ENCODE data around the gene SAYSD1.

Gene SAYSD1

GRCh38 chr6:39118921-39119320 lies 3.9 kb upstream of the SAYSD1 start:
- no peaks in the 10 kb centered on the region for H3K79me2 ChIP-seq (ENCODE audit: low read length)
- peaks cover 9% of the 10 kb centered on the region for H3K4me1 ChIP-seq (ENCODE audit: low read length)
- H3K27me3 ChIP-seq (ENCODE audit: low read depth, low read length) = peaks cover 15% of the 10 kb centered on the region
- H3K36me3 ChIP-seq (replicated peaks; ENCODE audit: low read depth, low read length) = no peaks in the 10 kb centered on the region
- H3K9me3 ChIP-seq (ENCODE audit: insufficient read depth, low read length) = no peaks in the 10 kb centered on the region
- no peak overlapping the region for H2AFZ ChIP-seq (ENCODE audit: low read depth, low read length)
- H4K20me1 ChIP-seq (ENCODE audit: insufficient read depth, low read length) = no peaks in the 10 kb centered on the region
- TF ChIP-seq CTCF (IDR thresholded peaks at IDR 0.05; ENCODE audit: low read depth, low read length) = no peak
- H3K4me2 ChIP-seq (ENCODE audit: low read length) = no peak overlapping the region
- no peak overlapping the region for H3K4me3 ChIP-seq (ENCODE audit: low read length)
- no peak overlapping the region for H3K9ac ChIP-seq (ENCODE audit: low read length)
- H3K27ac ChIP-seq (ENCODE audit: low read length) = no peak overlapping the region

DNA sequence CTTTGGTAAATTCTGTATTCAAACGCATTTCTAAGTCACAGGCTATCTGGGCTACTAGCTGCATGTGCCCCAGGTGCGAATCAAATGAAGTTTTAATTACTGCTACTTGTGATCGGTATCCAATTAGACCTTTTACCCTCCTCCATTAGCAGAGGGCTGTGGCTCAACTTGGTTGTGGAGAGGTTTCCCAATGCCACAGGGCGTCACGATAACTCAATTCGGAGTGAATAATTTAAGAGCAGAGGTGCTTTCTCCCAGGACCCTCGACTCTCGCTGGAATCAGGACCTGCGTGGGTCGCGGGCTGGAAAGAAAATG lies 640 bp downstream of the SAYSD1 start:
- peak overlapping the region; percentile 73 for H3K27ac ChIP-seq (ENCODE audit: low read length)
- H3K27me3 ChIP-seq (ENCODE audit: low read depth, low read length) = 0 out of 2 replicates have a peak, but pooled peaks cover 2% of the 10 kb centered on the region
- H2AFZ ChIP-seq (ENCODE audit: low read depth, low read length) = peak overlapping the region; percentile 68
- H3K4me3 ChIP-seq (ENCODE audit: low read length) = peak overlapping the region; percentile 82
- H3K9ac ChIP-seq (ENCODE audit: low read length) = peak overlapping the region; percentile 82
- no peaks in the 10 kb centered on the region for H4K20me1 ChIP-seq (ENCODE audit: insufficient read depth, low read length)
- peaks cover 9% of the 10 kb centered on the region for H3K36me3 ChIP-seq (replicated peaks; ENCODE audit: low read depth, low read length)
- TF ChIP-seq EZH2phosphoT487 (IDR thresholded peaks at IDR 0.05; ENCODE audit: low read depth) (no peak), CTCF (IDR thresholded peaks at IDR 0.05; ENCODE audit: low read depth, low read length) (no peak)
- H3K4me1 ChIP-seq (ENCODE audit: low read length) = peaks cover 15% of the 10 kb centered on the region
- peak overlapping the region; percentile 91 for H3K4me2 ChIP-seq (ENCODE audit: low read length)
- no peaks in the 10 kb centered on the region for H3K79me2 ChIP-seq (ENCODE audit: low read length)
- H3K9me3 ChIP-seq (ENCODE audit: insufficient read depth, low read length) = no peaks in the 10 kb centered on the region

- no peak overlapping the region for H2AFZ ChIP-seq (ENCODE audit: low read depth, low read length)
- no peaks in the 10 kb centered on the region for H3K9me3 ChIP-seq (ENCODE audit: insufficient read depth, low read length)
- H3K4me1 ChIP-seq (ENCODE audit: low read length) = peaks cover 15% of the 10 kb centered on the region
- H3K27ac ChIP-seq (ENCODE audit: low read length) = no peak overlapping the region
- H3K79me2 ChIP-seq (ENCODE audit: low read length) = no peaks in the 10 kb centered on the region
- H3K36me3 ChIP-seq (replicated peaks; ENCODE audit: low read depth, low read length) = peaks cover 12% of the 10 kb centered on the region
- H4K20me1 ChIP-seq (ENCODE audit: insufficient read depth, low read length) = no peaks in the 10 kb centered on the region
- no peaks in the 10 kb centered on the region for H3K27me3 ChIP-seq (ENCODE audit: low read depth, low read length)
- TF ChIP-seq CTCF (IDR thresholded peaks at IDR 0.05; ENCODE audit: low read depth, low read length) (no peak), EZH2phosphoT487 (IDR thresholded peaks at IDR 0.05; ENCODE audit: low read depth) (no peak)
- H3K4me3 ChIP-seq (ENCODE audit: low read length) = peak overlapping the region; percentile 82
- peak overlapping the region; percentile 82 for H3K9ac ChIP-seq (ENCODE audit: low read length)
- H3K4me2 ChIP-seq (ENCODE audit: low read length) = peak overlapping the region; percentile 91
Observed at GRCh38 chr6:39113788-39114187, 1.2 kb downstream of the SAYSD1 start.

DNA sequence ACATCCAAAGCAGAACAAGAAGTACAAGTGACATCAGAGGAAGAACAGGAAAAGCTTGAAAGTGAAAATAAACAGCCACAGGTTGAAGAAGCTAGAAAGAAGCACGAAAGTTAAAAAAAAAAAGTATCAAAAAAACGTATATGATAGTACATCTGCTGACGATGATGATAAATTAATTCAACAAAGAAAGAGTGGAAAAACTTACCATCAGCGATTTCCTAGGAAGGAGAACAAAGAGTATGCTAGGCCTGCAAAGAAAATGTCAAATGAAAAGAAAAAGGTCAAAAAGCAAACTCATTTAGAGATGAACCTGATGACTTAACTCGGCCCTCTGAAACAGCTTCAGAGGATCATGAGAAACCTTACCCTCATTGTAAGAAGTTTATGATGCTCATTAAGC lies 3.7 kb downstream of the SAYSD1 start:
- no peak overlapping the region for H2AFZ ChIP-seq (ENCODE audit: low read depth, low read length)
- H4K20me1 ChIP-seq (ENCODE audit: insufficient read depth, low read length) = 0 out of 2 replicates have a peak, but pooled peaks cover 6% of the 10 kb centered on the region
- H3K4me2 ChIP-seq (ENCODE audit: low read length) = no peak overlapping the region
- H3K36me3 ChIP-seq (replicated peaks; ENCODE audit: low read depth, low read length) = peaks cover 13% of the 10 kb centered on the region
- TF ChIP-seq CTCF (IDR thresholded peaks at IDR 0.05; ENCODE audit: low read depth, low read length) (no peak), EZH2phosphoT487 (IDR thresholded peaks at IDR 0.05; ENCODE audit: low read depth) (no peak)
- no peaks in the 10 kb centered on the region for H3K27me3 ChIP-seq (ENCODE audit: low read depth, low read length)
- H3K79me2 ChIP-seq (ENCODE audit: low read length) = no peaks in the 10 kb centered on the region
- no peak overlapping the region for H3K9ac ChIP-seq (ENCODE audit: low read length)
- no peak overlapping the region for H3K4me3 ChIP-seq (ENCODE audit: low read length)
- no peak overlapping the region for H3K27ac ChIP-seq (ENCODE audit: low read length)
- H3K9me3 ChIP-seq (ENCODE audit: insufficient read depth, low read length) = no peaks in the 10 kb centered on the region
- H3K4me1 ChIP-seq (ENCODE audit: low read length) = peaks cover 24% of the 10 kb centered on the region
